GM08714 (cell line): Measurements from ENCODE around the gene SLC45A3.

Experiments
- H3K4me3 ChIP-seq: fragments of 200-500 bp; sonication (Bioruptor generic); 2 replicates; pipeline ENCODE4 v1.5.1; 2014; ENCODE audit warnings: mild to moderate bottlenecking, low read length, inconsistent platforms
- ZNF274 ChIP-seq: IDR thresholded peaks from 2 replicates; pipeline ENCODE4 v1.6.1; 2012; ENCODE audit warnings: mild to moderate bottlenecking, low read depth, low read length

The SLC45A3 gene

GRCh38 chr1:205631010-205631767, 49.1 kb downstream of the SLC45A3 start:
- no peak for TF ChIP-seq ZNF274
- peak overlapping the region; percentile 82 for H3K4me3 ChIP-seq

GRCh38 chr1:205630651-205631009, 49.7 kb downstream of the SLC45A3 start:
- H3K4me3 ChIP-seq = peak overlapping the region; percentile 82
- no peak for TF ChIP-seq ZNF274

- peak overlapping the region; percentile 82; the same call in 1 of the 2 replicates for H3K4me3 ChIP-seq
- no peak for TF ChIP-seq ZNF274
These were observed 50.1 kb downstream of the SLC45A3 start for GRCh38 chr1:205630241-205630640.

- peak overlapping the region; percentile 82 for H3K4me3 ChIP-seq
- no peak for TF ChIP-seq ZNF274
These were observed 50.6 kb downstream of the SLC45A3 start for GRCh38 chr1:205629751-205630150.

GRCh38 chr1:205627956-205628355, 52.4 kb downstream of the SLC45A3 start:
- no peak for TF ChIP-seq ZNF274
- no peak overlapping the region for H3K4me3 ChIP-seq

- TF ChIP-seq ZNF274 = no peak
- no peak overlapping the region; the same call in 1 of the 2 replicates for H3K4me3 ChIP-seq
These were observed 54.1 kb downstream of the SLC45A3 start for GRCh38 chr1:205626216-205626615.

- H3K4me3 ChIP-seq = no peak overlapping the region
- TF ChIP-seq ZNF274 = no peak
These were observed 56.7 kb downstream of the SLC45A3 start for GRCh38 chr1:205623646-205624045.

- no peak for TF ChIP-seq ZNF274
- no peak overlapping the region for H3K4me3 ChIP-seq
These were observed 60.0 kb downstream of the SLC45A3 start for GRCh38 chr1:205620269-205620668.

GRCh38 chr1:205619376-205619775, 60.9 kb downstream of the SLC45A3 start:
- H3K4me3 ChIP-seq = no peak overlapping the region
- TF ChIP-seq ZNF274 = no peak

GRCh38 chr1:205616563-205617293, 63.6 kb downstream of the SLC45A3 start:
- no peak for TF ChIP-seq ZNF274
- H3K4me3 ChIP-seq = no peak overlapping the region

- H3K4me3 ChIP-seq = no peak overlapping the region
- TF ChIP-seq ZNF274 = no peak
These were observed 64.5 kb downstream of the SLC45A3 start for GRCh38 chr1:205615789-205616188.

GRCh38 chr1:205613854-205614412, 66.4 kb downstream of the SLC45A3 start:
- TF ChIP-seq ZNF274 = no peak
- H3K4me3 ChIP-seq = no peak overlapping the region

- no peak overlapping the region for H3K4me3 ChIP-seq
- TF ChIP-seq ZNF274 = no peak
These were observed 67.8 kb downstream of the SLC45A3 start for GRCh38 chr1:205612556-205612955.

- no peak for TF ChIP-seq ZNF274
- no peak overlapping the region for H3K4me3 ChIP-seq
These were observed 68.2 kb downstream of the SLC45A3 start for GRCh38 chr1:205612104-205612503.
